H1 (cell line): ENCODE results near the gene PLCB1. TPM values are rescaled to one million over a fixed set of nuclear protein-coding genes. Genes with fewer than 3 reads are reported as not detected.

Source experiments
- CHD7 ChIP-seq: fragments of 300-600 bp; sonication (generic); IDR thresholded peaks from 2 replicates; pipeline ENCODE4 v1.7.1; 2012; ENCODE audit warnings: low read length, moderate library complexity, mild to moderate bottlenecking, inconsistent platforms; ENCODE audit not compliant: insufficient replicate concordance
- CREB1 ChIP-seq: IDR thresholded peaks from 2 replicates; pipeline ENCODE4 v1.6.1; 2012; ENCODE audit warnings: inconsistent platforms
- HDAC6 ChIP-seq: IDR thresholded peaks from one replicate; pipeline ENCODE4 v1.7.1; 2012; ENCODE audit warnings: low read depth, mild to moderate bottlenecking, inconsistent platforms, low read length, moderate library complexity
- KDM4A ChIP-seq: IDR thresholded peaks from one replicate; pipeline ENCODE4 v1.7.1; 2012; ENCODE audit warnings: low read depth, mild to moderate bottlenecking, moderate library complexity, low read length, inconsistent platforms; ENCODE audit not compliant: severe bottlenecking
- RAD21 ChIP-seq, 2 experiments: IDR thresholded peaks in 1 of 2; conservative IDR thresholded peaks in 1 of 2; 2 replicates each; pipeline ENCODE4 v1.6.1; 2011; ENCODE audit warnings: low read depth in 2 of 2, low read length in 2 of 2, improper control_type of control experiment in 1 of 2, inconsistent platforms in 1 of 2, mild to moderate bottlenecking in 1 of 2, moderate library complexity in 1 of 2
- RFX5 ChIP-seq: IDR thresholded peaks from 2 replicates; pipeline ENCODE4 v1.6.1; 2011; ENCODE audit warnings: low read depth, low read length, improper control_type of control experiment, borderline replicate concordance
- SRF ChIP-seq: IDR thresholded peaks from 2 replicates; pipeline ENCODE4 v1.6.1; 2011; ENCODE audit warnings: mild to moderate bottlenecking, low read depth, low read length, moderate library complexity
- polyA plus RNA-seq, 7 experiments: library from polyadenylated mRNA; depleted of rRNA in 3 of 7; stranded (reverse) in 5 of 7; unstranded in 2 of 7; fragments of >200 nt in 5 of 7; fragments of 200-250 nt in 2 of 7; gene quantifications; 1 replicate in 5 of 7; 2 replicates in 1 of 7; 4 replicates in 1 of 7; pipeline versions ENCODE4 v1.2.1 to v1.2.3, GENCODE V29; 2011 to 2013; ENCODE audit warnings: missing spikeins in 2 of 7, mixed read lengths in 2 of 7
- total RNA-seq: library from RNA; stranded (reverse); fragmentation: NEBNext Ultra II Directional; extraction: Animal tissue kit (Norgen Biotek cat#: 25700); gene quantifications from 2 replicates; pipeline ENCODE4 v1.2.1, GENCODE V29; 2021

PLCB1 gene
- total and polyA plus RNA-seq, 2 of the 8 experiments (the other 6 are each of a cell fraction or from before 2014, with no cell fraction given): 2.6 to 9.1 TPM

GRCh38 chr20:8723296-8723695 lies 591.2 kb downstream of the PLCB1 start (continued):
- TF ChIP-seq CHD7 (no peak), RAD21 (IDR thresholded peaks at IDR 0.05 in 1 of 2, conservative IDR thresholded peaks at IDR 0.05 in 1 of 2; ENCODE audit: low read depth in 2 of 2, low read length in 2 of 2) (no peak), CREB1 (no peak), KDM4A (no peak), RFX5 (no peak), SRF (no peak), HDAC6 (no peak)
- TF ChIP-seq, all 59 proteins: peak for 0
